Activated CD4-positive, alpha-beta T cell treated with anti-CD3 and anti-CD28 coated beads, Interleukin-2, amount 10 ng/mL, durations not matched to agents 7 days and 5 days (primary cell): ENCODE data around the gene C10orf105. TPM values are rescaled to one million over a fixed set of nuclear protein-coding genes. Genes with fewer than 3 reads are reported as not detected.

Experiments used
- CTCF ChIA-PET: fragments of 350-600 bp; sonication (Branson Sonifier 250); formaldehyde crosslinking; loops from one replicate; lab custom pipeline; 2021; ENCODE audit warnings: antibody characterized with exemption; lab: Charles Lee
- POLR2A ChIA-PET: fragments of 350-600 bp; sonication (Branson Sonifier 250); formaldehyde crosslinking; loops from one replicate; lab custom pipeline; 2021; ENCODE audit warnings: antibody characterized with exemption; lab: Charles Lee
- DNase-seq: peaks from one replicate; pipeline ENCODE4 v3.0.0-alpha.2; 2020
- H3K27ac Mint-ChIP-seq: one replicate; pipeline ENCODE4 v1.8.0; 2021; ENCODE audit warnings: mild to moderate bottlenecking, moderate library complexity, mixed read lengths
- H3K27me3 Mint-ChIP-seq: one replicate; pipeline ENCODE4 v1.8.0; 2021; ENCODE audit warnings: mixed read lengths
- H3K36me3 Mint-ChIP-seq: one replicate; pipeline ENCODE4 v1.8.0; 2021; ENCODE audit warnings: low read depth, mixed read lengths
- H3K4me1 Mint-ChIP-seq: one replicate; pipeline ENCODE4 v1.8.0; 2021; ENCODE audit warnings: mixed read lengths
- H3K4me3 Mint-ChIP-seq: one replicate; pipeline ENCODE4 v1.8.0; 2021; ENCODE audit warnings: mild to moderate bottlenecking, moderate library complexity, mixed read lengths
- H3K9me3 Mint-ChIP-seq: one replicate; pipeline ENCODE4 v1.8.0; 2021; ENCODE audit warnings: mixed read lengths
- total RNA-seq, 2 experiments: library from RNA; stranded (reverse); gene quantifications; one replicate each; pipeline ENCODE4 v1.2.3, GENCODE V29; 2021

C10orf105 gene
- total RNA-seq, 2 experiments from 2014 or later = 0.52 to 0.71 TPM

- Mint-ChIP-seq H3K9me3 (no peaks in the 10 kb centered on the region), H3K27ac (peak overlapping the region; percentile 76), H3K36me3 (peaks cover 2% of the 10 kb centered on the region), H3K27me3 (no peaks in the 10 kb centered on the region), H3K4me1 (peaks cover 37% of the 10 kb centered on the region), H3K4me3 (no peak overlapping the region)
- DNase-seq = no peak
- ChIA-PET CTCF (interaction anchor here (1.2 to 5.3 kb wide), 3 partner anchors 10 to 20 kb away, joined by 5 to 31 read pairs (median 25); no protein-coding TSS in a partner anchor), POLR2A (no interaction called here)
Measured at GRCh38 chr10:71718165-71718698, 1.3 kb downstream of the C10orf105 start.

GRCh38 chr10:71717551-71717951 is 2.0 kb downstream of the C10orf105 start:
- no peak for DNase-seq

GRCh38 chr10:71717056-71717455 is 2.5 kb downstream of the C10orf105 start:
- no peak overlapping the region for H3K27ac Mint-ChIP-seq
- H3K27me3 Mint-ChIP-seq = no peaks in the 10 kb centered on the region
- ChIA-PET POLR2A (no interaction called here), CTCF (interaction anchor here (0.6 to 7.0 kb wide), 7 partner anchors 9 to 137 kb away, joined by 3 to 40 read pairs (median 8); partner anchors contain the start of gene VSIR)
- no peaks in the 10 kb centered on the region for H3K9me3 Mint-ChIP-seq
- DNase-seq = no peak
- peaks cover 41% of the 10 kb centered on the region for H3K4me1 Mint-ChIP-seq
- H3K36me3 Mint-ChIP-seq = no peaks in the 10 kb centered on the region
- no peak overlapping the region for H3K4me3 Mint-ChIP-seq

More at GRCh38 chr10:71717551-71717951, 2.0 kb downstream of the C10orf105 start:
- Mint-ChIP-seq H3K4me1 (peaks cover 40% of the 10 kb centered on the region), H3K4me3 (no peak overlapping the region), H3K36me3 (peaks cover 2% of the 10 kb centered on the region), H3K27ac (peak overlapping the region; percentile 9), H3K9me3 (no peaks in the 10 kb centered on the region), H3K27me3 (no peaks in the 10 kb centered on the region)
- ChIA-PET POLR2A (no interaction called here), CTCF (interaction anchor here (0.6 to 7.0 kb wide), 7 partner anchors 8 to 136 kb away, joined by 3 to 40 read pairs (median 8); partner anchors contain the start of gene VSIR)

GRCh38 chr10:71716426-71716825 is 3.2 kb downstream of the C10orf105 start:
- CTCF ChIA-PET = interaction anchor here (1.1 to 7.0 kb wide), 6 partner anchors 8 to 57 kb away, joined by 3 to 40 read pairs (median 16); partner anchors contain the start of gene VSIR
- no peak for DNase-seq
- no peaks in the 10 kb centered on the region for H3K27me3 Mint-ChIP-seq
- H3K4me3 Mint-ChIP-seq = no peak overlapping the region
- no peaks in the 10 kb centered on the region for H3K9me3 Mint-ChIP-seq
- H3K36me3 Mint-ChIP-seq = no peaks in the 10 kb centered on the region
- POLR2A ChIA-PET = no interaction called here
- peaks cover 48% of the 10 kb centered on the region for H3K4me1 Mint-ChIP-seq
- H3K27ac Mint-ChIP-seq = peak overlapping the region; percentile 50

- Mint-ChIP-seq H3K4me1 (peaks cover 49% of the 10 kb centered on the region), H3K9me3 (no peaks in the 10 kb centered on the region), H3K27me3 (no peaks in the 10 kb centered on the region), H3K36me3 (no peaks in the 10 kb centered on the region), H3K4me3 (no peak overlapping the region), H3K27ac (peak overlapping the region; percentile 79)
- DNase-seq = no peak
- ChIA-PET POLR2A (no interaction called here), CTCF (interaction anchor here (1.1 to 7.0 kb wide), 5 partner anchors 8 to 18 kb away, joined by 4 to 40 read pairs (median 25); no protein-coding TSS in a partner anchor)
Measured at GRCh38 chr10:71715860-71716259, 3.7 kb downstream of the C10orf105 start.

GRCh38 chr10:71715026-71715425 is 4.6 kb downstream of the C10orf105 start:
- no peak for DNase-seq
- no peak overlapping the region for H3K4me3 Mint-ChIP-seq
- no peaks in the 10 kb centered on the region for H3K9me3 Mint-ChIP-seq
- H3K27me3 Mint-ChIP-seq = no peaks in the 10 kb centered on the region
- H3K4me1 Mint-ChIP-seq = peaks cover 49% of the 10 kb centered on the region
- H3K36me3 Mint-ChIP-seq = no peaks in the 10 kb centered on the region
- peak overlapping the region; percentile 79 for H3K27ac Mint-ChIP-seq
- ChIA-PET CTCF (interaction anchor here (0.7 to 7.0 kb wide), 5 partner anchors 9 to 378 kb away, joined by 3 to 40 read pairs (median 4); no protein-coding TSS in a partner anchor), POLR2A (no interaction called here)

GRCh38 chr10:71714592-71714991 is 5.0 kb downstream of the C10orf105 start:
- Mint-ChIP-seq H3K36me3 (no peaks in the 10 kb centered on the region), H3K9me3 (no peaks in the 10 kb centered on the region), H3K27me3 (no peaks in the 10 kb centered on the region), H3K27ac (peak overlapping the region; percentile 97), H3K4me3 (peak overlapping the region; percentile 55), H3K4me1 (peaks cover 53% of the 10 kb centered on the region)
- no peak for DNase-seq
- POLR2A ChIA-PET = no interaction called here
- CTCF ChIA-PET = interaction anchor here (0.7 to 7.0 kb wide), 5 partner anchors 8 to 377 kb away, joined by 3 to 40 read pairs (median 4); no protein-coding TSS in a partner anchor

GRCh38 chr10:71714031-71714410 is 5.6 kb downstream of the C10orf105 start:
- H3K4me1 Mint-ChIP-seq = peaks cover 56% of the 10 kb centered on the region
- DNase-seq = no peak
- H3K9me3 Mint-ChIP-seq = no peaks in the 10 kb centered on the region
- peak overlapping the region; percentile 97 for H3K27ac Mint-ChIP-seq
- H3K36me3 Mint-ChIP-seq = no peaks in the 10 kb centered on the region
- POLR2A ChIA-PET = no interaction called here
- H3K4me3 Mint-ChIP-seq = peak overlapping the region; percentile 55
- CTCF ChIA-PET = interaction anchor here (0.9 to 7.0 kb wide), 6 partner anchors 8 to 377 kb away, joined by 3 to 40 read pairs (median 14); partner anchors contain the start of gene VSIR
- no peaks in the 10 kb centered on the region for H3K27me3 Mint-ChIP-seq

GRCh38 chr10:71713135-71714030 is 6.2 kb downstream of the C10orf105 start:
- peaks cover 58% of the 10 kb centered on the region for H3K4me1 Mint-ChIP-seq
- peak overlapping the region; percentile 55 for H3K4me3 Mint-ChIP-seq
- H3K27me3 Mint-ChIP-seq = no peaks in the 10 kb centered on the region
- DNase-seq = no peak
- CTCF ChIA-PET = interaction anchor here (0.8 to 7.0 kb wide), 5 partner anchors 12 to 98 kb away, joined by 3 to 40 read pairs (median 13); partner anchors contain the start of gene VSIR
- no peaks in the 10 kb centered on the region for H3K36me3 Mint-ChIP-seq
- POLR2A ChIA-PET = no interaction called here
- no peaks in the 10 kb centered on the region for H3K9me3 Mint-ChIP-seq
- peak overlapping the region; percentile 97 for H3K27ac Mint-ChIP-seq

- H3K27ac Mint-ChIP-seq = peak overlapping the region; percentile 97
- H3K4me1 Mint-ChIP-seq = peaks cover 64% of the 10 kb centered on the region
- H3K4me3 Mint-ChIP-seq = peak overlapping the region; percentile 55
- H3K9me3 Mint-ChIP-seq = no peaks in the 10 kb centered on the region
- H3K27me3 Mint-ChIP-seq = no peaks in the 10 kb centered on the region
- no peak for DNase-seq
- CTCF ChIA-PET = interaction anchor here (0.8 to 7.0 kb wide), 6 partner anchors 13 to 143 kb away, joined by 3 to 40 read pairs (median 8); partner anchors contain the start of gene VSIR
- no peaks in the 10 kb centered on the region for H3K36me3 Mint-ChIP-seq
- POLR2A ChIA-PET = no interaction called here
Measured at GRCh38 chr10:71712572-71713134, 6.9 kb downstream of the C10orf105 start.

GRCh38 chr10:71712170-71712569 is 7.4 kb downstream of the C10orf105 start:
- no peak for DNase-seq
- Mint-ChIP-seq H3K4me3 (no peak overlapping the region), H3K9me3 (no peaks in the 10 kb centered on the region), H3K36me3 (no peaks in the 10 kb centered on the region), H3K27ac (peak overlapping the region; percentile 97), H3K4me1 (peaks cover 66% of the 10 kb centered on the region), H3K27me3 (no peaks in the 10 kb centered on the region)
- POLR2A ChIA-PET = no interaction called here
- CTCF ChIA-PET = interaction anchor here (0.9 to 7.0 kb wide), 7 partner anchors 13 to 143 kb away, joined by 3 to 40 read pairs (median 5); partner anchors contain the start of gene VSIR

GRCh38 chr10:71711052-71711623 is 8.4 kb downstream of the C10orf105 start:
- H3K4me3 Mint-ChIP-seq = no peak overlapping the region
- no peaks in the 10 kb centered on the region for H3K36me3 Mint-ChIP-seq
- no peak for DNase-seq
- H3K9me3 Mint-ChIP-seq = no peaks in the 10 kb centered on the region
- ChIA-PET CTCF (interaction anchor here (0.9 to 7.0 kb wide), 9 partner anchors 9 to 67 kb away, joined by 3 to 40 read pairs (median 4); partner anchors contain the start of genes C10orf105 and VSIR), POLR2A (no interaction called here)
- H3K27me3 Mint-ChIP-seq = no peaks in the 10 kb centered on the region
- peak overlapping the region; percentile 60 for H3K27ac Mint-ChIP-seq
- H3K4me1 Mint-ChIP-seq = peaks cover 62% of the 10 kb centered on the region
